IMR-90 (cell line): ENCODE measurements around the gene ASB4. TPM values are rescaled to one million over a fixed set of nuclear protein-coding genes. Genes with fewer than 3 reads are reported as not detected.

Source experiments
- ATAC-seq: fragments of 200-7000 bp; cut with Tn5 transposase; 2 replicates; pipeline ENCODE4 v1.9.1; 2020; ENCODE audit warnings: low read depth, mild to moderate bottlenecking, moderate library complexity
- BruUV-seq: library from RNA; stranded (reverse); fragments of 400-500 nt; replicated peaks from 2 replicates; lab custom pipeline; 2021; lab: Mats Ljungman, UMichigan
- CTCF ChIA-PET: fragments of 300-600 bp; formaldehyde crosslinking; extraction: SDS; loops from one replicate; lab custom pipeline; 2021; ENCODE audit warnings: antibody characterized with exemption; lab: Yijun Ruan, JAX
- POLR2A ChIA-PET: fragments of 300-600 bp; sonication (Branson Sonifier 250); formaldehyde crosslinking; loops from one replicate; lab custom pipeline; 2022; ENCODE audit warnings: antibody characterized with exemption; ENCODE audit not compliant: unreplicated experiment; lab: Charles Lee
- DNase-seq: peaks from one replicate; pipeline ENCODE4 v3.0.0; 2013
- H2AFZ ChIP-seq: replicated peaks from 2 replicates; pipeline ENCODE3; 2013; ENCODE audit warnings: low read length, mild to moderate bottlenecking; ENCODE audit not compliant: poor library complexity
- H2AK5ac ChIP-seq: 2 replicates; pipeline ENCODE4 v1.6.1; 2013; ENCODE audit warnings: low read depth, low read length, inconsistent platforms
- H2AK9ac ChIP-seq: replicated peaks from 2 replicates; pipeline ENCODE3; 2013; ENCODE audit warnings: mild to moderate bottlenecking, low read depth, low read length, moderate library complexity; ENCODE audit not compliant: poor library complexity
- H2BK120ac ChIP-seq: 2 replicates; pipeline ENCODE4 v1.6.1; 2013; ENCODE audit warnings: low read depth, low read length, inconsistent platforms
- H2BK15ac ChIP-seq: 3 replicates; pipeline ENCODE4 v1.6.1; 2013; ENCODE audit warnings: low read depth, low read length, inconsistent platforms
- H2BK20ac ChIP-seq: 2 replicates; pipeline ENCODE4 v1.6.1; 2013; ENCODE audit warnings: low read depth, mild to moderate bottlenecking, inconsistent platforms, low read length, moderate library complexity
- H2BK5ac ChIP-seq: 2 replicates; pipeline ENCODE4 v1.6.1; 2013; ENCODE audit warnings: mild to moderate bottlenecking, low read depth, low read length, inconsistent platforms; ENCODE audit not compliant: poor library complexity, severe bottlenecking
- H3K14ac ChIP-seq: replicated peaks from 2 replicates; pipeline ENCODE4 v1.6.1; 2013; ENCODE audit warnings: low read depth, low read length, inconsistent platforms
- H3K18ac ChIP-seq: 2 replicates; pipeline ENCODE4 v1.6.1; 2013; ENCODE audit warnings: low read depth, low read length, control low read depth
- H3K23ac ChIP-seq: 2 replicates; pipeline ENCODE4 v1.6.1; 2013; ENCODE audit warnings: low read depth, low read length, inconsistent platforms
- H3K27ac ChIP-seq: 2 replicates; pipeline ENCODE4 v1.5.1; 2013; ENCODE audit warnings: mild to moderate bottlenecking, control low read depth, low read length; ENCODE audit not compliant: insufficient read depth
- H3K27me3 ChIP-seq: 2 replicates; pipeline ENCODE4 v1.6.1; 2013; ENCODE audit warnings: low read length; ENCODE audit not compliant: control insufficient read depth, insufficient read depth
- H3K36me3 ChIP-seq: 2 replicates; pipeline ENCODE4 v1.6.1; 2013; ENCODE audit warnings: low read length, mixed read lengths; ENCODE audit not compliant: control insufficient read depth, insufficient read depth
- H3K4ac ChIP-seq: 2 replicates; pipeline ENCODE4 v1.6.1; 2013; ENCODE audit warnings: low read depth, low read length, inconsistent platforms
- H3K4me1 ChIP-seq: 2 replicates; pipeline ENCODE4 v1.6.1; 2013; ENCODE audit warnings: low read length, mixed read lengths; ENCODE audit not compliant: control insufficient read depth, insufficient read depth
- H3K4me2 ChIP-seq: 2 replicates; pipeline ENCODE4 v1.6.1; 2013; ENCODE audit warnings: low read depth, mild to moderate bottlenecking, control low read depth, low read length, moderate library complexity
- H3K4me3 ChIP-seq: 2 replicates; pipeline ENCODE4 v1.5.1; 2013; ENCODE audit warnings: low read depth, mild to moderate bottlenecking, control low read depth, low read length, moderate library complexity; ENCODE audit not compliant: insufficient read depth
- H3K56ac ChIP-seq: 2 replicates; pipeline ENCODE4 v1.6.1; 2013; ENCODE audit warnings: low read length, inconsistent platforms; ENCODE audit not compliant: insufficient read depth; ENCODE audit errors: extremely low read depth
- H3K79me1 ChIP-seq, 2 experiments: 2 replicates each; pipeline ENCODE4 v1.6.1; 2013; ENCODE audit warnings: low read length in 2 of 2, inconsistent platforms in 1 of 2, low read depth in 1 of 2
- H3K9ac ChIP-seq: 2 replicates; pipeline ENCODE4 v1.6.1; 2013; ENCODE audit warnings: low read depth, low read length, control low read depth
- H3K9me1 ChIP-seq: 2 replicates; pipeline ENCODE4 v1.6.1; 2013; ENCODE audit warnings: low read length, inconsistent platforms; ENCODE audit not compliant: insufficient read depth
- H3K9me3 ChIP-seq: 2 replicates; pipeline ENCODE4 v1.6.1; 2013; ENCODE audit warnings: low read length; ENCODE audit not compliant: control insufficient read depth, insufficient read depth
- H4K20me1 ChIP-seq: 2 replicates; pipeline ENCODE4 v1.6.1; 2013; ENCODE audit warnings: low read length, inconsistent platforms; ENCODE audit not compliant: insufficient read depth
- H4K5ac ChIP-seq: 2 replicates; pipeline ENCODE4 v1.6.1; 2013; ENCODE audit warnings: mild to moderate bottlenecking, low read depth, low read length, control low read depth
- H4K8ac ChIP-seq, 2 experiments: 2 replicates each; pipeline ENCODE4 v1.6.1; 2013; ENCODE audit warnings: low read depth in 2 of 2, low read length in 2 of 2, control low read depth in 1 of 2, inconsistent platforms in 1 of 2
- H4K91ac ChIP-seq: 2 replicates; pipeline ENCODE4 v1.6.1; 2013; ENCODE audit warnings: low read depth, low read length, inconsistent platforms; ENCODE audit not compliant: insufficient read depth
- RFX5 ChIP-seq: IDR thresholded peaks from 2 replicates; pipeline ENCODE4 v1.8.0; 2012; ENCODE audit warnings: low read depth, mild to moderate bottlenecking, low read length, moderate library complexity
- WGBS, 2 experiments: methylation state at CpG; one replicate each; pipeline versions ENCODE4 v1.1.5 to v1.1.7; 2013; ENCODE audit warnings: missing lambda C conversion rate in 2 of 2; ENCODE audit not compliant: insufficient read length in 1 of 2; ENCODE audit errors: extremely low coverage in 2 of 2; 5-methylcytosine and 5-hydroxymethylcytosine counted together
- dilution Hi-C: fragments of 300-500 bp; cut with HindIII; formaldehyde crosslinking; loops from one replicate; pipeline ENCODE4 v1.14.3; 2018; ENCODE audit warnings: low sequenced_read_pairs; ENCODE audit not compliant: unreplicated experiment
- in situ Hi-C: fragments of 300-500 bp; cut with MboI; formaldehyde crosslinking; loops from 3 replicates; pipeline ENCODE4 v1.14.3; 2019; ENCODE audit warnings: low sequenced_read_pairs, inconsistent platforms, mixed read lengths
- intact Hi-C: fragments of 100-400 bp; cut with micrococcal nuclease; formaldehyde crosslinking; loops from 2 replicates; pipeline ENCODE4 v1.10.0; 2022
- polyA plus RNA-seq, 3 experiments: library from polyadenylated mRNA; depleted of rRNA; stranded (reverse); fragments of >200 nt; gene quantifications; 2 replicates each; pipeline ENCODE4 v1.2.3, GENCODE V29; 2012; ENCODE audit warnings: low replicate concordance in 1 of 3
- total RNA-seq: library from RNA; depleted of rRNA; stranded (reverse); fragments of >200 nt; gene quantifications from 2 replicates; pipeline ENCODE4 v1.2.3, GENCODE V29; 2012

The ASB4 gene
- total and polyA plus RNA-seq, 2 of the 4 experiments (the other 2 are of a cell fraction) = not detected

GRCh38 chr7:95454438-95455045 is 31.2 kb upstream of the ASB4 start:
- H2BK120ac ChIP-seq = no peak overlapping the region
- no peak overlapping the region for H2AK9ac ChIP-seq
- H4K20me1 ChIP-seq = no peaks in the 10 kb centered on the region
- H4K5ac ChIP-seq = no peak overlapping the region
- no peaks in the 10 kb centered on the region for H3K27me3 ChIP-seq
- H3K27ac ChIP-seq = no peak overlapping the region
- no peak overlapping the region for H3K18ac ChIP-seq
- DNase-seq (no peak), ATAC-seq (no peak)
- no peak overlapping the region for H3K14ac ChIP-seq
- in situ Hi-C loops = no loop called here
- no peak overlapping the region for H3K4ac ChIP-seq
- intact Hi-C loops = no loop called here
- H3K23ac ChIP-seq = no peak overlapping the region
- ChIA-PET POLR2A (no interaction called here), CTCF (no interaction called here)
- no peak overlapping the region for H2BK15ac ChIP-seq
- H2AFZ ChIP-seq = no peak overlapping the region
- H3K4me2 ChIP-seq = no peak overlapping the region
- no peaks in the 10 kb centered on the region for H3K9me1 ChIP-seq
- no peaks in the 10 kb centered on the region for H3K36me3 ChIP-seq
- no peak overlapping the region for H3K56ac ChIP-seq
- WGBS, 2 experiments = no CpG with 5 or more reads among the region's 2 CpGs
- H4K8ac ChIP-seq = no peak overlapping the region
- TF ChIP-seq RFX5 = no peak
- no peak overlapping the region for H3K4me3 ChIP-seq
- no peaks in the 10 kb centered on the region for H3K79me1 ChIP-seq
- H3K9ac ChIP-seq = no peak overlapping the region
- H4K91ac ChIP-seq = no peak overlapping the region
- no peaks in the 10 kb centered on the region for H3K4me1 ChIP-seq
- dilution Hi-C loops = no loop called here
- H3K9me3 ChIP-seq = no peaks in the 10 kb centered on the region
- H2AK5ac ChIP-seq = no peak overlapping the region
- no peak overlapping the region for H2BK20ac ChIP-seq
- no TSS peak for BruUV-seq
- no peak overlapping the region for H2BK5ac ChIP-seq
